Measurements from ENCODE around the gene CD40.

CD40 gene

GRCh38 chr20:46156065-46156464, 38.0 kb downstream of the CD40 start:
- no peak for TF ChIP-seq POLR2A (IDR thresholded peaks at IDR 0.05; ENCODE audit: low read length)
- no peak for TF ChIP-seq GATA1 (IDR thresholded peaks at IDR 0.05; ENCODE audit: low read depth, low read length)
- DNase-seq = peak in 1 of 2 experiments; percentile 14

- TF ChIP-seq GATA1 (IDR thresholded peaks at IDR 0.05; ENCODE audit: low read depth, low read length) (no peak), POLR2A (IDR thresholded peaks at IDR 0.05; ENCODE audit: low read length) (no peak)
- no peak for DNase-seq
Measured at GRCh38 chr20:46157076-46157592, 39.0 kb downstream of the CD40 start.

DNA sequence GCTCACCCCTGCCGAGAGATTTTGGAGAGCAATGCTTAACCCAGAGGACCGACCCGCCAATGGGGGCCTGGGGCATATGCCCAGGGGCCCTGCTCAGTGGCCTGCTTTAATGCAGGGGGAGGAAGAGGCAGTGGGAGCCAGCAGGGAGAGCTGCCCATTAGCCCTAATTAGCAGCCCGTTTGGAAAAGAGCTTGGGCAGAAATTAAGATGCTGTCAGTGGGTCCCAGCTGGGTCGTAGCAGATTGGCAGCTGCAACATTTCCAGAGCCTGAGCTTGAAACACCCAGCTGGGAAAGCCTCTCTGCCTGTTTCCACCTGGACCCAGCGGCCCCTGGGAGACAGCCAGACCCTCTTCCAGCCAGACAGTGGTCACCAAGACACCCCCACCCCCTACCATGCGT, 39.5 kb downstream of the CD40 start:
- TF ChIP-seq POLR2A (IDR thresholded peaks at IDR 0.05; ENCODE audit: low read length) (no peak), GATA1 (IDR thresholded peaks at IDR 0.05; ENCODE audit: low read depth, low read length) (no peak)
- DNase-seq = no peak

DNA sequence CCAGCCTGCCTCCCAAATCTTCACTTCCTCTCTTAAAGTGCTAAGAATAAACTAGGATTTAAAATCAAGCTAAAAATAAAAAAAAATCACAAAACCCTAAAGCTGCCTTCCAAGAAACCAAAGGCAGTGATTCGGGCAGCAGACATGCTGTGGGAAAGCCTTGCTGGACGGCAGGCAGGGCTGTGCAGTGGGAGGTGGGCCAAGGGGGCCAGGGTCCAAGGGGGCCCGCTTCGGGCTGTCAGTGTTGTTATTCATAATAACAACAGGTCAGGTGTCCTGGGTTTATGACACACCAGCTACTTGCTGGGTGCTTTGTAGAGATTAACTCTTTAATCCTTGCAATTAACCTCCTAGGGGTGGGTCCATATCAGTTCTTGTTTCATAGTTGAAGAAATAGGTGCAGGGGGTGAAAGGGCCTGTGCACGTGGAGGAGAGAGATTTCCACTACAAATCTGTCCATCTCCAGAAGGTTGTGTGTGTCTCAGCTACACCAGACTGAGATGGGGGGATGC, 40.4 kb downstream of the CD40 start:
- TF ChIP-seq POLR2A (IDR thresholded peaks at IDR 0.05; ENCODE audit: low read length) (no peak), GATA1 (IDR thresholded peaks at IDR 0.05; ENCODE audit: low read depth, low read length) (no peak)
- no peak for DNase-seq

DNA sequence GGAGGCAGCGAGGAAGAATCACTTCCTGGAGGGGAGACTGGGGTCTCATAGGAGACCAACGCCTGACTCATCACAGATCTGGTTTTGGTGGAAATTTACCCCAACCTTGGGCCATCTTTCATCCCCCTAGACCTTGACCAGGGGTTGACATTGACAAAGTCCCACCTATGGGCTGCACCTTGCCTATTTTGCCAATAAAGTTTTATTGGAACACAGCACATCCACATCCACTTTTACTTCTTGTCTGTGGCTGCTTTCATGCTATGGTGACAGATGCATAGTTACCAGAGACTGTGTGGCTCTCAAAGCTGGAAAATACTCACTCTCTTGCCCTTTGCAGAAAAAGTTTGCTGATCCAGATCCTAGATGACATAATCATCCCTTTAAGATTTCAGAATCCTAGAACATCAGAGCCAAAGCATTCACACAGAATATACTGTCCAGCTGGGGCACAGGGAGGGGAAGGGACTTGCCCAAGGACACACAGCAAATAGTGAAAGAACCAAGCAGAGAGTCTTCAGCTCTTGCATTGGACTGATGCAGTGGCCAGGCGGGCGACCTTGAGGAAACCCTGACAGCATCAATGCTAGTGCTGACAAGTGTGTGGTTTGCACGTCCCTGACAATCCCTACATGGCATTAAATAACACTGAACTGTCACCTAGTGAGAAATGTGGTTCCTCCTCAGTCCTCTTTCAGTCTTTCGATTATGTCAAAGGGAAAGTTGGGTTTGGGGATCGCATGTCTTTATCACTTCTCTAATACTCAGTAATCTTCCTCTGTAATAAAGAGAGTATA, 41.2 kb downstream of the CD40 start:
- TF ChIP-seq GATA1 (IDR thresholded peaks at IDR 0.05; ENCODE audit: low read depth, low read length) (no peak), POLR2A (IDR thresholded peaks at IDR 0.05; ENCODE audit: low read length) (no peak)
- no peak for DNase-seq

DNA sequence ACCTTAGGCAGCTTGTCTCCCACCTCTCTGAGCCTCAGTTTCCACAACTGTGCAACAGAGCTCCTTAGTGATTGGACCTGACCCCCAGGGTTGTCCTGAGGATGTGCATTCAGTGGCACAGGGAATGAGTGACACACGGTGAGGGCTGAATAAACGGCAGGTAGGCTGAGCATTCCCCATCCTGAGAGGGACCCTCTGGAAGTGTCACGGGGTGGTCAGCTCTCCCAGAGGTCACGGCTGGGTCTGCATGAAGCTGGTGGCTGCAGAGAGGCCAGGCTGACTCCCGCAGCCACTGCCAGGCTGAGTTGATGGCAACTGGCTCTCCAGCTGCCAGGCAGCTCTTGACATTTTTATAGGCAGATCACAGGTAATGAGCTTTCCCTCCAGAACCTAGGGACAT, 42.5 kb downstream of the CD40 start:
- DNase-seq = no peak
- TF ChIP-seq GATA1 (IDR thresholded peaks at IDR 0.05; ENCODE audit: low read depth, low read length) = no peak
- no peak for TF ChIP-seq POLR2A (IDR thresholded peaks at IDR 0.05; ENCODE audit: low read length)

DNA sequence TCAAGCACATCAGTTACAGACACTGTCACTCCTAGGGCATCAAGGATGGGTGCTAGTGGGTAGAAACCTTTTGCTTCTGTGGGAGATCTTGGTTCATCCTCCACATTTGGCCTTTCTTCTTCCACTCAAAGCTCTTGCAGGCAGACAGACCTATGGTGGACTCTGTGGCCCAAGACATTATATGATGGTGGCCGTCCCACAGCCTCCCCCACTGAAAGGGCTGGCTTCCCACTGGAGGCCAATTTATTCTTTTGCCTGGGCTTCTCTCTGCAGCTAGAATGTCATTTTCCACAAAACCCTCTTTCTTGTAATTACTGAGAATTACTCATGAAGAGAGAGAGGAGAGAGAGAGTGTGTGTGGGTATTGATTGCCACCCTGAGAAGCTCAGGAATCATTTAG, 43.8 kb downstream of the CD40 start:
- TF ChIP-seq POLR2A (IDR thresholded peaks at IDR 0.05; ENCODE audit: low read length) = no peak
- TF ChIP-seq GATA1 (IDR thresholded peaks at IDR 0.05; ENCODE audit: low read depth, low read length) = no peak
- DNase-seq = no peak

DNA sequence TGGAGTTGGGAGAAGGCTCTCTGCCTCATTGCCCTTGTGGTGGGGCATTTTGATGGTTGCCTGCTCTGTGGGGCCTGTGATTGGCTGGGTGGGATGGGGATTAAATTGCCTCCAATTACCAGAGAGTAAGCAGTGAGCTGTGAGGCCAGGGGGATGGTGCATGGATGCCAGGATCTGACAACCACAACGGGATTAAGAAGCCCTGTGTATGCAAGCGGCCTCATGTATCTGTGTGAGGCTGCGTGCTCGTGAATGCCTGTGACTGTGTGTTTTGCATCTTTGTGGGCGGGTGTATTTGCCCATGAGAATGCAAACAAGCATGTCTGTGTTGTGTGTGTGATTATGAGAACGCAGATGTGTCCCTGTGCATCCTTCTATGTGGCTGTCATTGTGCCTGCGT, 46.1 kb downstream of the CD40 start:
- no peak for DNase-seq
- TF ChIP-seq POLR2A (IDR thresholded peaks at IDR 0.05; ENCODE audit: low read length) (no peak), GATA1 (IDR thresholded peaks at IDR 0.05; ENCODE audit: low read depth, low read length) (no peak)

DNA sequence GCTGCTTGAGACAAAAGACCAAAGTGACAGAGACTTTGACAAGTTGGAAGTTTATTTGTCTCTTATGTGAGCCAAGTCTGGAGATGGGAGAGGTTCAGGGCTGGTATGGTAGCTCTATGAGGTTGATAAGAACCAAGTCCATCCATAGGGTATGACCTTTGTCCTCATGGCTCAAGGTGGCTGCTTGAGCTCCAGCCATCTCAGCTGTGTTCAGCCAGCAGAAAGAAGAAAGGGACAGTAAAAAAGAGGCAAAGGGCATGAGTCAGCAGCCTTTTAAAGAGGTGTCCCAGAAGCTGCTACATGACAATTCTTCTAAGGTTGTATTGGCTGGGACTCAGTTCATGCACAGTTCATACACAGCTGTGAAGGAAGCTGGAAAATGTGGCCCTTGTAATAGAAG, 49.0 kb downstream of the CD40 start:
- TF ChIP-seq GATA1 (IDR thresholded peaks at IDR 0.05; ENCODE audit: low read depth, low read length) (no peak), POLR2A (IDR thresholded peaks at IDR 0.05; ENCODE audit: low read length) (no peak)
- DNase-seq = no peak

DNA sequence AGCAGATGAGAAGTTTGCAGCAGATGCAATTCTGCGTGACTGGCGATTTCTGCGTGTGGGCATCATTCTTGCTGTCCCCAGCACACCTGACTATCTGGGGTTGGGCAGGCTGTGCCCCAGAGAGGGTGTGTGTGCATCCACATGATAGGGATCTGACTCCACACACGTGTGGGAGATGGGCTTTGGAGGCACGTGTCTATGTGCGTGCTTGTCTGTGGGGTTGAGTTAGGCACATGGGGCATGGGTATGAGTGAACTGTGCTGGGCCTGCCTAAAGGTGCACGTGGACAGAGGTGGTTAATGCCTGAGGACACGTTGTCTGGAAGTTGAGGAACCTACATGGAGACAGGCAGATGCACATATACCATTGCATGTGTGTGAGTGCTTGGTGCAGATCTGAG, 50.3 kb downstream of the CD40 start:
- TF ChIP-seq POLR2A (IDR thresholded peaks at IDR 0.05; ENCODE audit: low read length) = no peak
- TF ChIP-seq GATA1 (IDR thresholded peaks at IDR 0.05; ENCODE audit: low read depth, low read length) = no peak
- no peak for DNase-seq

DNA sequence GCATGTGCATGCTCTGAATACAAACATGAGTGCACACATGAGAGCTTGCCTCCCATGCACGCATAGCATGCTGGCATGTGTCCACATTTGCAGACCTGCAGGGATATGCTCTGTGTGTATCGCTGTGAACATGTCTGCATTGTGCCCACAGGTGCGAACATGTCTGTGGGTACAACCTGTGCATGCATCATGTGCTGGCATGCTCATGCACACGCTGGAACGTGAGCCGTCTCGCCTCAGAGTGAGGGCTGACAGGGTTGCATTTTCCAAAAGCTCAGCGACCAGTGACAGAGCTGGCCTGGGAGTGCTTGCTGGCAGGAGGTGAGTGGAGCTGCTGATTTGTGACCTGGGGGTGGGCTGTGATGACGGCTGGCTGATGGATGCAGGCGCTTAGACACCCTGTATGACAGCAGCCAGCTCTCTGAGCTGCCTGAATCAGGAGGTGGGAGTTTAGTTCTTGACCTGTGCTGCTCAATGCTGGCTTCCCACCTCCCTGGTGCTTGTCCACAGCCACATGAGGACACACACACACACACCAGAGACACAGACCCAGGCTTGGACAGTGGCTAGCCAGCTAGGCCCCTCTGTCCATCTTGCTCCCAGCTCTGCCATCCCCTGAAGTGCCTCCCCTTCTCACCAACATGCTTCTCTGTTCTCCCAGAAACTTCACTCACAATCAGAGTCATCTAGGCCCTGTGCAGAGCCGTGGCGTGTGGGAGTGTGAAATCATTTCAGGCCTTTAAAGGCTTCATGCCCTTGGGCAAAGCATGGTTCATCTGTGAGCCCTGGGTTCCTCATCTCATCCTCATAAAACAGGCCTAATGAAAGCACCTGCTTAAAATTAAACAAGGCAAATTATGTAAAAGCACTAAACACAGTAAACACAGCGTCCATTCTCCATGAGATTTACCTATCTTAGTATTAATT, 51.4 kb downstream of the CD40 start:
- TF ChIP-seq POLR2A (IDR thresholded peaks at IDR 0.05; ENCODE audit: low read length) (no peak), GATA1 (IDR thresholded peaks at IDR 0.05; ENCODE audit: low read depth, low read length) (no peak)
- no peak for DNase-seq

GRCh38 chr20:46171476-46171875, 53.4 kb downstream of the CD40 start:
- no peak for TF ChIP-seq GATA1 (IDR thresholded peaks at IDR 0.05; ENCODE audit: low read depth, low read length)
- no peak for TF ChIP-seq POLR2A (IDR thresholded peaks at IDR 0.05; ENCODE audit: low read length)
- DNase-seq = no peak

- TF ChIP-seq POLR2A (IDR thresholded peaks at IDR 0.05; ENCODE audit: low read length) (no peak), GATA1 (IDR thresholded peaks at IDR 0.05; ENCODE audit: low read depth, low read length) (no peak)
- DNase-seq = no peak
Measured at GRCh38 chr20:46171909-46172308, 53.8 kb downstream of the CD40 start.

DNA sequence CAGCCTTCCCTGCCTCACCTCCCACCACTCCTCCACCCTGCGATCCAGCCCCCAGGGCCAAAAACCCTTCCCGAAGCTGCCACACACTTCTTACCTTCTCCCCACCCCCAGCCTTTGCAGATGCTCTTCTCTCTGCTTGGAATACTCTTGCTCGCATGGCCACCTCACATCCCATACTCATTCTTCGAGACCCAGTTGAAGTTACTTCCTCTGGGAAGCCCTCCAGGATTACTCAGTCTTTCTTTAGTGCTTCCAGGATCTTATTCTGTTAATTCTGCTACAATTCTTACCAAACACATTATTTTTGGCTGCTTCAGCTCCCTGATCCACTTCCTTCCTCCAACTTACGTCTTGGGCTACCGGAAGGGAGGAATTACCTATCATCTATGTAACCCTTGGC, 54.3 kb downstream of the CD40 start:
- TF ChIP-seq GATA1 (IDR thresholded peaks at IDR 0.05; ENCODE audit: low read depth, low read length) (no peak), POLR2A (IDR thresholded peaks at IDR 0.05; ENCODE audit: low read length) (no peak)
- no peak for DNase-seq
